Stimulated activated effector memory CD8-positive, alpha-beta T cell treated with anti-CD3 and anti-CD28 coated beads, Interleukin-12 subunit alpha, Interleukin-12 subunit beta, amount 100 ng/mL, for 72 hours (primary cell): Measurements from ENCODE around the gene INHBC.
"Not testable (repeated sequence)": the region's sequence is repeated elsewhere in the genome, so short reads cannot be mapped to it uniquely, and the experiment has no call there.

Experiments
- ATAC-seq: fragments of 150-1000 bp; cut with Tn5 transposase; 2 replicates; pipeline ENCODE4 v1.10.0; 2021
- DNase-seq, 2 donors: peaks; one replicate each; pipeline ENCODE4 v3.0.0; 2021 to 2022; ENCODE audit warnings: low spot score in 2 of 2
- H3K27ac Mint-ChIP-seq: one replicate; pipeline ENCODE4 v1.8.0; 2022; ENCODE audit warnings: mild to moderate bottlenecking, mixed read lengths
- H3K36me3 Mint-ChIP-seq: one replicate; pipeline ENCODE4 v1.8.0; 2022; ENCODE audit warnings: mild to moderate bottlenecking, mixed read lengths
- H3K4me1 Mint-ChIP-seq: one replicate; pipeline ENCODE4 v1.8.0; 2022; ENCODE audit warnings: mixed read lengths
- H3K4me3 Mint-ChIP-seq: one replicate; pipeline ENCODE4 v1.8.0; 2022; ENCODE audit warnings: mild to moderate bottlenecking, mixed read lengths
- H3K9me3 Mint-ChIP-seq: one replicate; pipeline ENCODE4 v1.8.0; 2022; ENCODE audit warnings: mixed read lengths

INHBC gene

DNA sequence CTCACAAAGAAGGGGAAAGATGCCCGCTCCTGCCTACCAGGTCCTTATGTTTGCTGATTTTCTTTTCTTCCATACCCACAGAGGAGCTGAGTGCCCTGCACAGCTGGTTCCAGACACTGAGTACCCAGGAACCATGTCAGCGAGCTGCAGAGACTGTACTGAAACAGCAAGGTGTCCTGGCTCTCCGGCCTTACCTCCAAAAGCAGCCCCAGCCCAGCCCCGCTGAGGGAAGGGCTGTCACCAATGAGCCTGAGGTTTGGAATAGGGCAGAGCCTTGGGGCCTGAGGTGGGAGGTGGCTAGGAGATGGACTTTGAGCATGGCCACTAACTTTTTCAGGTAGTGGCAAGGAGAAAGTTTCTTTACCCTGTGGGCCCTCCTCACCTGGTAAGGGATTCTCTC lies 55.5 kb downstream of the INHBC start:
- H3K4me1 Mint-ChIP-seq: peaks cover 40% of the 10 kb centered on the region
- peaks cover 80% of the 10 kb centered on the region for H3K36me3 Mint-ChIP-seq
- peak overlapping the region; percentile 94 for H3K27ac Mint-ChIP-seq
- ATAC-seq (no peak), DNase-seq (no peak)
- no peaks in the 10 kb centered on the region for H3K9me3 Mint-ChIP-seq
- H3K4me3 Mint-ChIP-seq: no peak overlapping the region

DNA sequence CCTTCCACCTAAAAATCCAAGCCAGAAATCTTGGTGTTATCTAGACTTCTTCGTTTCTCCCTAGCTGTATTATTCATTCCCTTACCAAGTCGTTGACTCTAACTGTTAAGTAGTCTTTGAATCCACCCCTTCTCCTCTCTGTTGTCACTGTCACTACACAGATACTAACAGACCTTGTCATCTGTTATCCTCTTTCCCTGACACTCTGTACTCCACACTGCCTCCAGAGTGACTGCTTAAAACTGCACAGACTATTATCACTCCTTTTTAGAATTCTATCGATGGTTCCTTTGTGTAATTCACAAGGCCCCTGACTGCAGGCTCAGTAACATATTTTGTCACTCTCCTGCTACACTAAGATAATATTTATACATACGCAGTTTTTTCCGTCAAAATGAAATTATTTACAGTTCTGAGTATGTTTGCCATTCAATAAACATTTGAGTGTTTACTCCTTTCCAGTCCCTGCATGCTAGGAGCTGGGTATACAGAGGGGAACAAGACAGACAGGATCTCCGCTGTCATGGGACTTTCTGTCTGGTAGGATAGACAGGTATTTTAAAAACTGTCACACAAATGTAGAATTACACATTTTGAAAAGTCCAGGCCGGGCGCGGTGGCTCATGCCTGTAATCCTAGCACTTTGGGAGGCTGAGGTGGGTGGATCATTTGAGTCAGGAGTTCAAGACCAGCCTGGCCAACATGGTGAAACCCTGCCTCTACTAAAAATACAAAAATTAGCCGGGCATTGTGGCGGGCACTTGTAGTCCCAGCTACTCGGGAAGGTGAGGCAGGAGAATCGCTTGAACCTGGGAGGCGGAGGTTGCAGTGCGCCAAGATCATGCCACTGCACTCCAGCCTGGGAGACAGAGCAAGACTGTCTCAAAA lies 57.1 kb downstream of the INHBC start:
- H3K36me3 Mint-ChIP-seq: peaks cover 95% of the 10 kb centered on the region
- no peak overlapping the region for H3K4me3 Mint-ChIP-seq
- DNase-seq (no peak), ATAC-seq (no peak)
- H3K27ac Mint-ChIP-seq: no peak overlapping the region
- no peaks in the 10 kb centered on the region for H3K9me3 Mint-ChIP-seq
- H3K4me1 Mint-ChIP-seq: peaks cover 40% of the 10 kb centered on the region

- peaks cover 97% of the 10 kb centered on the region for H3K36me3 Mint-ChIP-seq
- ATAC-seq, H3K27ac Mint-ChIP-seq: not testable (repeated sequence)
These were observed 60.6 kb downstream of the INHBC start for GRCh38 chr12:57495051-57495701.

GRCh38 chr12:57496822-57497221 lies 62.2 kb downstream of the INHBC start:
- Mint-ChIP-seq H3K9me3 (no peaks in the 10 kb centered on the region), H3K4me1 (peaks cover 17% of the 10 kb centered on the region), H3K27ac (peak overlapping the region; percentile 36), H3K4me3 (no peak overlapping the region), H3K36me3 (peaks cover 97% of the 10 kb centered on the region)
- DNase-seq: no peak
- peak; percentile 59 for ATAC-seq

More at GRCh38 chr12:57495051-57495701, 60.6 kb downstream of the INHBC start:
- H3K9me3 Mint-ChIP-seq, DNase-seq, H3K4me3 Mint-ChIP-seq: not testable (repeated sequence)
- H3K4me1 Mint-ChIP-seq: peaks cover 30% of the 10 kb centered on the region

GRCh38 chr12:57497223-57498131 lies 62.9 kb downstream of the INHBC start:
- peaks cover 97% of the 10 kb centered on the region for H3K36me3 Mint-ChIP-seq
- no peak overlapping the region for H3K4me3 Mint-ChIP-seq
- peak overlapping the region; percentile 49 for H3K27ac Mint-ChIP-seq
- peaks cover 21% of the 10 kb centered on the region for H3K4me1 Mint-ChIP-seq
- H3K9me3 Mint-ChIP-seq: no peaks in the 10 kb centered on the region
- no peak for DNase-seq
- no peak for ATAC-seq

DNA sequence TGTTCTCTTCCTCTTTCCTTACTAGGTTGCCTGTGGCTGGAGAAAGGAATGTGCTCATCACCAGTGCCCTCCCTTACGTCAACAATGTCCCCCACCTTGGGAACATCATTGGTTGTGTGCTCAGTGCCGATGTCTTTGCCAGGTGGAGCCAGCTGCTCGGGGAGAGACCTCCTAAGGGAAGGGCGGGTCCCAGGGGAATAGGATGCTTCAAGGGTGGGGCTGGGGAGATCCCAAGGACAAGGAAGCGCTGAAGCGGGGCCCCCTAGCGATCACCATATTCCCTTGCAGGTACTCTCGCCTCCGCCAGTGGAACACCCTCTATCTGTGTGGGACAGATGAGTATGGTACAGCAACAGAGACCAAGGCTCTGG lies 63.5 kb downstream of the INHBC start:
- H3K4me3 Mint-ChIP-seq: no peak overlapping the region
- peaks cover 15% of the 10 kb centered on the region for H3K4me1 Mint-ChIP-seq
- peaks cover 97% of the 10 kb centered on the region for H3K36me3 Mint-ChIP-seq
- DNase-seq (no peak), ATAC-seq (no peak)
- H3K9me3 Mint-ChIP-seq: no peaks in the 10 kb centered on the region
- peak overlapping the region; percentile 49 for H3K27ac Mint-ChIP-seq

GRCh38 chr12:57498571-57498970 lies 64.0 kb downstream of the INHBC start:
- H3K36me3 Mint-ChIP-seq: peaks cover 99% of the 10 kb centered on the region
- H3K9me3 Mint-ChIP-seq: no peaks in the 10 kb centered on the region
- no peak overlapping the region for H3K4me3 Mint-ChIP-seq
- ATAC-seq (no peak), DNase-seq (no peak)
- peak overlapping the region; percentile 49 for H3K27ac Mint-ChIP-seq
- H3K4me1 Mint-ChIP-seq: peaks cover 15% of the 10 kb centered on the region

DNA sequence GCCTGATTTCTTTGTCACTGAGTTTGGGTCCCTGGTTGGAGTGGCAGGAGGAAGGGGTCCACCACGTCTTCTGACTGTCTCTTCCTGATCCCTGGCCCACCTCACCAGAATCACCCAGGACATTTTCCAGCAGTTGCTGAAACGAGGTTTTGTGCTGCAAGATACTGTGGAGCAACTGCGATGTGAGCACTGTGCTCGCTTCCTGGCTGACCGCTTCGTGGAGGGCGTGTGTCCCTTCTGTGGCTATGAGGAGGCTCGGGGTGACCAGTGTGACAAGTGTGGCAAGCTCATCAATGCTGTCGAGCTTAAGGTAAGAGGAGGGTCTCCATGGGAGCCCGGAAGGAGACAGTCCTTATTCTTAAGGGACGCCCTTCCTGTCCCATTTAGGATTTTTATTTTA lies 65.6 kb downstream of the INHBC start:
- Mint-ChIP-seq H3K9me3 (no peaks in the 10 kb centered on the region), H3K4me1 (peaks cover 15% of the 10 kb centered on the region), H3K4me3 (no peak overlapping the region), H3K36me3 (peaks cover 100% of the 10 kb centered on the region), H3K27ac (no peak overlapping the region)
- ATAC-seq (no peak), DNase-seq (no peak)
